OCI-LY1 (cell line): Measurements from ENCODE around the gene UROS.

Experiments
- CTCF ChIP-seq: fragments of 200-600 bp; sonication (generic), shearing (Covaris generic); IDR thresholded peaks from 2 replicates; pipeline ENCODE4 v1.5.1; 2017; ENCODE audit warnings: mild to moderate bottlenecking, antibody characterized with exemption, low read length, moderate library complexity, mixed read lengths
- EZH2 ChIP-seq: fragments of 200-600 bp; sonication (generic), shearing (Covaris generic); IDR thresholded peaks from 2 replicates; pipeline ENCODE4 v1.8.0; 2017; ENCODE audit warnings: borderline replicate concordance, mixed run types, mild to moderate bottlenecking, antibody characterized with exemption, low read length, moderate library complexity, mixed read lengths

DNA sequence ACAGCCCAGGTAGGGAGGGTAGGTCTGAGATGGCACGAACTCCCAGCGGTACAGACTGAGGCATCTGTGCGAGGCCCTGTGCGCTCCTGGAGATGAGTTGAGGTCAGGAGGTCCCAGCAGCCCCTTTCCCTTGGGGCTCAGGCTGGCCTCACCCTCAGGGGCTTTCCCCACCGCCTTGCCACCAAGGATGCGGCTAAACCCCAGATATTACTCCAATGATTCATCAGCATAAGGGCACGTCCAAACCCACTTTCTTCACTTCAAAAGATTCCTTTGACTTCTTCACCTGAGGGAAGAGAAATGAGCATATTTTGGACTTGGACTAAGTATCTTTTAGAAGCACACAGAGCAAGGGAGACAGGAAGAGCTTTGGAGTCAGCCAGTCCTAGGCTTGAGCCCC, 20.3 kb downstream of the UROS start:
- TF ChIP-seq CTCF (no peak), EZH2 (no peak)
